Choroid plexus epithelial cell (primary cell): ENCODE measurements around the gene SLC9A8.

Experiments used
- DNase-seq: peaks from one replicate; pipeline ENCODE4 v3.0.0-alpha.2; 2010; ENCODE audit warnings: low read depth
- H3K4me3 ChIP-seq: 2 replicates; pipeline ENCODE4 v1.5.1; 2011; ENCODE audit warnings: low read depth, mild to moderate bottlenecking, control low read depth, low read length, moderate library complexity
- TF ChIP-seq, protein P1 (sequence below): conservative IDR thresholded peaks from 2 replicates; pipeline ENCODE4 v1.5.1; 2011; ENCODE audit warnings: low read depth, mild to moderate bottlenecking, control low read depth, inconsistent platforms, low read length, moderate library complexity

SLC9A8 gene

GRCh38 chr20:49818816-49819215 is 6.2 kb downstream of the SLC9A8 start:
- TF ChIP-seq, protein P1, sequence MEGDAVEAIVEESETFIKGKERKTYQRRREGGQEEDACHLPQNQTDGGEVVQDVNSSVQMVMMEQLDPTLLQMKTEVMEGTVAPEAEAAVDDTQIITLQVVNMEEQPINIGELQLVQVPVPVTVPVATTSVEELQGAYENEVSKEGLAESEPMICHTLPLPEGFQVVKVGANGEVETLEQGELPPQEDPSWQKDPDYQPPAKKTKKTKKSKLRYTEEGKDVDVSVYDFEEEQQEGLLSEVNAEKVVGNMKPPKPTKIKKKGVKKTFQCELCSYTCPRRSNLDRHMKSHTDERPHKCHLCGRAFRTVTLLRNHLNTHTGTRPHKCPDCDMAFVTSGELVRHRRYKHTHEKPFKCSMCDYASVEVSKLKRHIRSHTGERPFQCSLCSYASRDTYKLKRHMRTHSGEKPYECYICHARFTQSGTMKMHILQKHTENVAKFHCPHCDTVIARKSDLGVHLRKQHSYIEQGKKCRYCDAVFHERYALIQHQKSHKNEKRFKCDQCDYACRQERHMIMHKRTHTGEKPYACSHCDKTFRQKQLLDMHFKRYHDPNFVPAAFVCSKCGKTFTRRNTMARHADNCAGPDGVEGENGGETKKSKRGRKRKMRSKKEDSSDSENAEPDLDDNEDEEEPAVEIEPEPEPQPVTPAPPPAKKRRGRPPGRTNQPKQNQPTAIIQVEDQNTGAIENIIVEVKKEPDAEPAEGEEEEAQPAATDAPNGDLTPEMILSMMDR = no peak
- no peak overlapping the region for H3K4me3 ChIP-seq
- DNase-seq = no peak

DNA sequence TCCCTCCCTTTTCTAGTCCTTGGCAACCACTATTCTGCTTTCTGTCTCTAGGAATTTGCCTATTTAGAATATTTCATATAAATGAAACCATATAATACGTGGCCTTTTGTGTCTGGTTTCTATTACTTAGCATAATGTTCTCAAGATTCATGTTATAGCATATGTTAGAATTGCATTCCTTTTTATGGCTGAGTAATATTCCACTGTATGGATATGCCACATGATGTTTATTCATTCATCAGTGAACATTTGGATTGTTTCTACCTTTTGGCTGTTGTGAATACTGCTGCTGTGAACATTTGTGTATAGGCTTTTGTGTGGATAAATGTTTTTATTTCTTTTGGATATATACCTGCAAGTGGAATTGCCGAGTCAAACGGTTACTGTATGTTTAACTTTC is 7.1 kb downstream of the SLC9A8 start:
- no peak for DNase-seq
- TF ChIP-seq, protein P1 = no peak
- H3K4me3 ChIP-seq = no peak overlapping the region

- no peak for DNase-seq
- no peak overlapping the region for H3K4me3 ChIP-seq
- TF ChIP-seq, protein P1 = no peak
These were observed 8.8 kb downstream of the SLC9A8 start for GRCh38 chr20:49821381-49821780.

DNA sequence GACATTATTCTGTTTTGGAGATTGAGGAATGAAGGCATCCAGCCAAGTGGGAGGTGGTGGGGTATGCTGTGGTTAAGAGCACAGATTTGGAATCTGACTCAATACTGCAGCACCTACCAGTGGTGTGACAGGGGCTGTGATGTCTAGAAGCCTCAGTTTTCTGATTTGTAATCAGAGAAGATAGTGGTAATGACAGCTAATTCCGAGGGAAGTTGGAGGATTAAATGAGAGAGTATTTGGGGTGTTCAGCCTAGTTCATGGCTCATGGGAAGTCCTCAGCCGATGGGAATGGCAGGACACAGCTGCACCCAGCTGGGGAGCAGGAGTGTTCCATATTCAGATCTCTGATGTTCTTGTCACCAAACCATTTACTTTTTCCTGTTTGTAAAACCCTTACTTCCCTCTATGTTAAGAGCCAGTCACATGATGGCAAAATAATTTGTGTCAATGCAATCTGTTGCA is 9.3 kb downstream of the SLC9A8 start:
- TF ChIP-seq, protein P1 = peak; percentile 63
- H3K4me3 ChIP-seq = no peak overlapping the region
- DNase-seq = peak; percentile 76

- TF ChIP-seq, protein P1 = no peak
- no peak for DNase-seq
- H3K4me3 ChIP-seq = no peak overlapping the region
These were observed 10.7 kb downstream of the SLC9A8 start for GRCh38 chr20:49823152-49823847.

DNA sequence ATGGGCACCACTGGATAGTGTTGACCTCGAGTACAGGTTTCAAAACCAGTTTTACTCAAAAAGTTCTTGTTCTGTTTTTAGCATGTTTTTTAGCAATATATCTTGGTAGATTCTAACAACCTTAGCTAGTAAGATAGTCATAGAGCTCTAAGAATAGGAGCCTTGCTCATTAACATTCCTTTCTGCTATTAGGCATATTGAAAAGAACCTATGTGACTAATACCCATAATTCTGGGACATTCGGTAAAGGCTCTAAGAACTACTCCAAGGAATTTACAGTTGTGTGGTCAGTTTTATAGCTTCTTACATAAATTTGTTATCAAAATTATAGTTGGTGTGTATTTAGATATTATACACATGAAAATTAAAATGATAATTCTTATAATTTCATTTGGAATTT is 11.6 kb downstream of the SLC9A8 start:
- H3K4me3 ChIP-seq = no peak overlapping the region
- TF ChIP-seq, protein P1 = no peak
- no peak for DNase-seq

DNA sequence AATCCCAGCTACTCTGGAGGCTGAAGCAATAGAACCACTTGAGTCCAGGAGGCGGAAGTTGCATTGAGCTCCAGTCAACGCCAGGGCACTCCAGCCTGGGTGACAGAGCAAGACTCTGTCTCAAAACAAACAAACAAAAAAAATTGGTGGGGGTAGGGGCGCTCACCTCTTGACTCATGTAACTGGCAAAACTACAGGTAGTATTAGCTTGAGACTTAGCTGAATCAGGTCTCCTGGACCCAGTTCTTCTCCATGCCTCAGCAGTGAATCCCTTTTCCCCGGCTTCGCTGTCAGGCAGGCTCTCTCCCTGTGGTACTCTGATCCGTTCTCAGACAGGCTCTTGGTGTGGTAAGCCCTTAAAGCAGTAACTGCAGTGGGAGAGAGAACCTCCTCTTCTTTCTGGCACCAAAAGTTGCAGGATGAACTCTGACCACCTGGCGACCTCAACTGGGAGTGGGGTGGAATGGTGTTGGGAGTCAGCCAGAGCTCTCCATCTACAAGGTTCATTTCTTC is 12.9 kb downstream of the SLC9A8 start:
- H3K4me3 ChIP-seq = no peak overlapping the region
- TF ChIP-seq, protein P1 = no peak
- DNase-seq = no peak
